GM21423 (cell line): Measurements from ENCODE around the gene PPM1B.
"Not testable (repeated sequence)": the region's sequence is repeated elsewhere in the genome, so short reads cannot be mapped to it uniquely, and the experiment has no call there.

ENCODE experiments used
- ATAC-seq: cut with Tn5 transposase; IDR thresholded peaks from one replicate; pipeline ENCODE4 v1.9.1; 2021; ENCODE audit warnings: mild to moderate bottlenecking, moderate library complexity; ENCODE audit not compliant: unreplicated experiment

PPM1B gene

GRCh38 chr2:44155666-44156446 lies 12.8 kb upstream of the PPM1B start:
- no peak for ATAC-seq

DNA sequence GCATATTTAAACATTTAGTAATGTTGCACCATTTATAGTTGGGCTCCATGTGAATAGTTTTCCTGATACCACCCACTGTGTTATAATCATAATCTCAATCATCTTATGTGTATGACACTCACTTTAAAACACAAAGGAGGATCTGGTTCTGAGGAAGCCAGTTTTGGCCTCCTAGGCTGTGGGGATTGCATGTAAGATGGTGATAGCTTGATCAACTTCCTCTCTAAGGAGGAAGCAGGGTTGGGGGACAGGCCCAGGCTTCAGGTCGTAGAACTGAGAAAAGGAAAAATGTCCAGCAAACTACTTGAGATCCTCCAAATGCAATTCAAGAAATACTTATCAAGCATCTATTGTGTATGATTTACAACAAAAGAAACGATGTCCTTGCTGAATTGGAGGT lies 4.9 kb upstream of the PPM1B start:
- no peak for ATAC-seq

- no peak for ATAC-seq
Measured at GRCh38 chr2:44164617-44165016, 4.1 kb upstream of the PPM1B start.

GRCh38 chr2:44166096-44166495 lies 2.6 kb upstream of the PPM1B start:
- no peak for ATAC-seq

DNA sequence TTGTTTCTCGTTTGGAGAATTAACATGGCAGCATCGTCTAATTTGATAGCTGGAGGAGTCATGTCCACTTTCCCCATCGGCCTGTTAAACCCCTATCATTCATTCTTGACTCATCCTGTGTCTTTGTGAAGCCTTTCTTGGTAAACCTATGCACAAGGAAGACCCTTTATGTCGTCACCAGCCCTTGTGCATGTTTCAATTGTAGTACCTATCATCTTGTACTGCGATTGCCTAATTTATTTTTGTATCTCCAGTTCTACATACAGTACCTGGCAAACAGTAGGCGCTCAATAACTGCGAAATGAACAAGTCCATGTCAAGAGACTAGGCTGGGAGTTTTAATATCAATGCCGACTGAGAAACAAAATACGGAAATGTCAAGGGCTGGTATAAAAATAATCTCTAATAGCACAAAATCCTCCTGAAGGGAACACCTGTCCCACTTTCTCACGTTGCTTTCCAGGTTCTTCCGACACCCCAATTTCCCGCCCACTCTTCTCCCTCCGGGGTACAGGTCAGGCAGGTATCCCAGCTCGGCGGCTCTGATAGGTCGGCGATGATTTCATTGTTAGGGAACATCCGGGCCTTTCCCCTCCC lies 1.3 kb upstream of the PPM1B start:
- ATAC-seq = no peak

DNA sequence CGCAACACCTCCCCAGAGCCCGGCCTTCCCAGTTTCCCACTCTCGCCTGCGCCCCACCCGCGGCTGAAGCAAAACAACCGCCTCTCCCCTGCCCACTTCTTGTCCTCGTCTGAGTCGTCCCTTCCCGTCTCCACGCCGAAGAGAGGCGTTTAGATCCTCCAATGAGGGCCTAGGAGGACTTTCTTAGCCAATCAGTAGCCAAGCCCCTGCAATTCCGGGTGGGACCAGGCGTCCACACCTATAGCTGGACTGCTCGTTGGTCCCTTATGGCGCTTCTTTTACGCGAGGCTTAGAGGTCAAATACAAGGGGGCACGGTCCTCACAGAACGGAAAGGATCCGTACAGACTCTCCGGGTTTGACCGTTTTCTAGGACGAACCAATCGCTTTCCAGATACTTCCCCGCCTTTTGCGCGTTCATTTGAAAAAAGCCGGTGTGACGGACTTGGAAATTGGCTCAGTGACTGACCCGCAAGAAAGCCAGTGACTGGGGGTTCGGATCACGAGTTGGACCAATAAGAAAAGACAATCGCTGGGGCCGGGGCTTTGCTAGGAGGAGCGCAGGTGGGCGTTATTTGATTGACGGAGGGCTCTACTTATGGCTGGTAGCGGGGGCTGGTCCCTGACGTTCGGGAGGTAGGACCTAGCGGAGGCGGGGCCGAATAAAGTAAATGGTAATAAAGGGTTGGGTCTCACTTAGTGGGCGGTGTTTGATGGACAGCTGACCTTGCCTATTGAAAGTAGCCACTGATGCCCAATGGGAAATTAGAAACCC lies 581 bp upstream of the PPM1B start:
- ATAC-seq = peak; percentile 82

DNA sequence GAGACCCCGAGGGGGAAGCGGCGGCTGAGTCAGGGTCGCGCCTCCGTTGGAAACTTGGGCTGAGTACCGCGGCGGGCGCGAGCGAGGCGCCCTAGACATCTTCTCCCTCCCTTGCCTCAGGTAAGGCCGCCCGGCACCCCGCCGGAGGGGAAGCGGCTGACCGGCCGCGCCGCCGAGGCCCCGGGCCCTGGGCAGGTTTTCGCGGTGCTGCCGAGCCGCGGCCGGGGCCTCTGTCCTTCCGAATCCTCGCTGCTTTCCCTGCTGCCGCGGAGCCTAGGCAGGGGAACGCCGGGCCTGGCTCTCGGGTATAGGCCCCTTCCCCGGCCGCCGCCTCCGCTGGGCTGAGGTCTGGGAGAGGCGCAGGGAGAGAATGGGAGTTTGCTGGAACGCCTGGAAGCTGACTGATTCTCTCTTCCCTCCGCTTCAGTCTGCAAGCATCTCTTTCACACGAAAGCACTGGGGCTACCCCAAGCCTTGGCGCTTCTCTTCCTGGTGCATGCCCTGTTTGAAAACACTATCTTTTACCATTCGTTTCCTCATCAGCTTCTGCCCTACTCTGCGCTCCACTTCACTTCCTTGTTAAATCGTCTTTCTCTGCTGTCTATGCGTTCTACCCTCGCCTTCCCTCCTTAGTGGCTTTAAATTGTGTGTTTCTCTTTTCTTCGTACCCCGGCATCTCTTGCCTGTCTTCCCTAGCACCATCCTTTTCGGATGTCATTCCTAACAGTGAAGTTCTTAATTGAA lies 652 bp downstream of the PPM1B start:
- no peak for ATAC-seq

GRCh38 chr2:44170311-44170717 lies 1.6 kb downstream of the PPM1B start:
- ATAC-seq = no peak

GRCh38 chr2:44171018-44171417 lies 2.3 kb downstream of the PPM1B start:
- ATAC-seq = no peak

DNA sequence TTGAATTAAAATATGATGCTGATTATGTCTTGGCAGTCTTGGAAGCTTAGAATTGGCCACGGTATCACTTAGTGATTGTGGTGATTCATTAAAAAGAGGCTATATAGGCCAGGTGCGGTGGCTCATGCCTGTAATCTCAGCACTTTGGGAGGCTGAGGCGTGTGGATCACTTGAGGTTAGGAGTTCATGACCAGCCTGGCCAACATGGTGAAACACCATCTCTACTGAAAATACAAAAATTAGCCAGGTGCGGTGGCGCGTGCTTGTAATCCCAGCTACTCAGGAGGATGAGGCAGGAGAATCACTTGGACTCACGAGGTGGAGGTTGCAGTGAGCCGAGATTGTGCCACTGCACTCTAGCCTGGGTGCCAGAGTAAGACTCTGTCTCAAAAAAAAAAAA lies 2.8 kb downstream of the PPM1B start:
- ATAC-seq = not testable (repeated sequence)

GRCh38 chr2:44172576-44172975 lies 3.9 kb downstream of the PPM1B start:
- no peak for ATAC-seq

- ATAC-seq = no peak
Measured at GRCh38 chr2:44178950-44179349, 10.3 kb downstream of the PPM1B start.

GRCh38 chr2:44181648-44182047 lies 13.0 kb downstream of the PPM1B start:
- ATAC-seq = no peak

- no peak for ATAC-seq
Measured at GRCh38 chr2:44184106-44184505, 15.4 kb downstream of the PPM1B start.

DNA sequence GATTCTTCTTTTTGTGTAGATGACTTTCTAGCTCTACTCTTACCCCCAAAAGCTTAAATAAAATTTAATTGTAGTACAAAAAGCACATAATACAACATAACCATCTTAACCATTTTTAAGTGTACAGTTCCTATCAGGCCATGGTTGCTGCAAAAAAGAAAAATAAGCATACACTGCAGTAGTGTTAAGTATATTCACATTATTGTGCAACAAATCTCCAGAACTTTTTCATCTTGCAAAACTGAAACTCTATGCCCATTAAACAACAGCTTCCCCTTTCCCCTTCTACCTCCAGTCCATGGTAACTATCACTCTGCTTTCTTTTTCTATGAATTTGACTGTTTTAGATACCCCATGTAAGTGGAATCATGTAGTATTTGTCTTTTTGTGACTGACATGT lies 18.1 kb downstream of the PPM1B start:
- no peak for ATAC-seq

DNA sequence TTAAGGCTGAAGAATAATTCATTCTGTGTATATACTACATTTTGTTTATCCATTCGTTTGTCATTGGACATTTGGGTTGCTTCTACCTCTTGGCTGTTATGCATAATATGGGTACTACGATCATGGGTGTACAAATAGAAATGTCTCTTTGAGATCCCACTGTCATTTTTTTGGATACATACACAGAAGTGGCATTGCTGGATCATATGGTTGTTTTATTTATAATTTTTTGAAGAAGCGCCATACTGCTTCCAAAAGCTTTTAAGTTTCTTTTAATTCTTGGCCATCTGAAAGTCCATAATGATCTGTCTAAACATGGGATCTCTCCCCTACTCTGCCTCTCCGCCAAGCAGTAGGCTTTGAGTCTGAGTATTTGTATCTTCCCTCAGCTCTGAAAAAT lies 18.6 kb downstream of the PPM1B start:
- ATAC-seq = no peak

GRCh38 chr2:44188696-44189095 lies 20.0 kb downstream of the PPM1B start:
- ATAC-seq = no peak

DNA sequence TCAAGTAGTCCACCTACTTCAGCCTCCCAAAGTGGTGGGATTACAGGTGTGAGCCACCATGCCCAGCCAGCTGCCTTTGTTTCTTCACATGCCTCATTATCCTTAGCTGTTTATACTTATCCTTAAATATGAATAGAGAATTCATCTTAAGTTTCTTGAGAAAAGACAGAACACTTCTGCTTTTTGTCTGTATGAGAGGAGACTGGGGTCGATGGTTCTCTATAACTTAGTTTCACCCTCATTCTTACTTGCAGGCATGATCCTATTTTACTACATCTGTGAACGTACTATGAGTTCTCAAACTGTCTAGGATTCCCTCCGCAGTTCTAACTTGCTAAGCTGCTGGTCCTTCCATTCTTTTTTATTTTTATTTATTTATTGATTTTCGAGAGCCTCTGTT lies 20.4 kb downstream of the PPM1B start:
- no peak for ATAC-seq

- ATAC-seq = no peak
Measured at GRCh38 chr2:44190526-44190925, 21.9 kb downstream of the PPM1B start.

- peak; percentile 88 for ATAC-seq
Measured at GRCh38 chr2:44191739-44192138, 23.1 kb downstream of the PPM1B start.

DNA sequence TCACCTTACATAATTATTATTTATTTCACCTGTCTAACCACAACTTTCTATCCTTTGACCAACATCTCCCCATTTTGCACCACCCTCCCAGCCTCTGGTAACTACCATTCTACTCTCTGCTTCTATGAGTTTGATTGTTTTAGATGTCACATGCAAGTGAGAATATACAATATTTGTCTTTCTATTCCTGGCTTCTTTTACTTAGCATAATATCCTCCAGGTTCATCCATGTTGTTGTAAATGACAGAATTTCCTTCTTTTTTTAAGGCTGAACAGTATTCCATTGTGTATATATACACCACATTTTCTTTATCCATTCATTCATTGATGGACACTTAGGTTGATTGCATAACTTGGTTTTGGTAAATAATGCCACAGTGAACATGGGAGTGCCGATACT lies 24.0 kb downstream of the PPM1B start:
- ATAC-seq = no peak
